HG03460 (cell line): ENCODE data around the gene CLEC17A.
"Not testable (repeated sequence)": the region's sequence is repeated elsewhere in the genome, so short reads cannot be mapped to it uniquely, and the experiment has no call there.

Experiments used
- ATAC-seq: cut with Tn5 transposase; IDR thresholded peaks from one replicate; pipeline ENCODE4 v1.9.1; 2021; ENCODE audit not compliant: unreplicated experiment

CLEC17A gene

DNA sequence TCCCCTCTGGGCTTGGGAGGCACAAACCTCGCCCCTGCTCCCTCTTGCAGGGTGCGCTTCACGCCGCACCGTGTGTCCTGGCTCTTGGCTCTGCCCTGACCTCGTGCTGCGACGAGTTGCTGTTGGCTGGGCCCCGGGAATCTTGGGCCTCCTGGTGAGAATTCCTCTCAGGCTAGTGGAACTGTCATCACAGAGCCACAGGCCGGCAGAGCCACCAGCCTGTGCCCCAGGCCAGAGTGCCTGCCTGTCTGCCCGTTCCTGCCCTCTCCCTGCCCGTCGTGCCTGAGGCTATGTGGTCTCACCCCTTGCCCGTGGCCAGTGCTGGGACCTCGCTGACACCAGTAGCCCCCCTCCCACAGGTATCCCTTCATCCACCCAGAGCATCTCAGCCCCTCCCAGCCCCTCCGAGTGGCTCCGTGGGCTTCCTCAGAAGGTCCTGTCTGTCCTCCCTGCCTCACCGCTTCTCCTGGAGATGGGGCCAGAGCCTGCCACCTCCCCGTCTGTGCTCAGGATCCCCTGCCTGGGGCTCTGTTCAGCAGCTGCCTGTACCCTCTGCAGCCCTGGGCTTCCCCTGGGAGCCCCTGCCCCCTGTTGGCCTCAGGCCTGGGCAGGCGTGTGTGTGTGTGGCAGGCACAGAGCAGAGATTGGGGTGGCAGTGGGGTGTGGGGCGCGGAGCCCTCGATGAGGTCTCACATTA is 24.4 kb upstream of the CLEC17A start:
- ATAC-seq, result no peak

DNA sequence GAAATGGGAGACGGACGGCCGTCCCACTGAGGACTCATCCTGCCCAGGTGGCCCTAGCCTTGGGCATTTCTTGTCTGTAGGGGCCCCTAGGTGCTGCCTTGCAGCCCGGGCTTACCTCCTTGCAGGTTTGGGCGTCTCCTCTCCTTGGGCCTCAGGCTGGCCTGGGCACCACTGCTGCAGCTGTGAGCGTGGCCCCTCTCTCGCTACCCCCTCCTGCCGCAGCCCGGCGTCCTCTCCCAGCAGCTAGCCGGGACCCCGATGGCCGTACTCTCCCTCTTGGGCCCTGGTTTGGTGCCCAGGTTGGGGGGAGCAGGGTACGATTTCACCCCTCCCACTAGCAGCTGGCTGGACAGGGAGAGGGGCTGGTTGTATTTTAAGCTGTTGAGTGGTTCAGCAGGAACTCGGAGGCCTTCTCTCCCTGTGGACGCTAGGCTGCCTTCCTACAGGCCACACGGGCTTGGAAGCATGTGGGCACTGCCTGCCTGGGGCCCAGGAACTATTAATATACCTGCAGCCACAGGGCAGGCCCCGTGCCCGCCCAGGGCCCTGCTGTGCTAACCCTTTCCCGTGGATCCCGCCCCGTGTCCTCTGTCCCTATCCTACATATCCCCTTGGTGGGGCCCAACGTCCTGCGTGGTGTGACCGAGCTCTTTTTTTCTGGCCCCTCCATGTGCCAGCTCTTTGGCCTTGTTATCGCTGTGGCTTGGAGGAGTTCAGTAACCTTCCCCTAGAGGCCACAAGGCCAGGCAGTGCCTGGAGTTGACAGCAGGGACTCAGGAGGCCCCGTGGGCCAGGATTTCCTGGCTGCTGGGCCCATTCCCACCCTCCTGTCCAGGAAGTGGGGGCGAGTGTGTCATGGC is 22.7 kb upstream of the CLEC17A start:
- ATAC-seq, result no peak

DNA sequence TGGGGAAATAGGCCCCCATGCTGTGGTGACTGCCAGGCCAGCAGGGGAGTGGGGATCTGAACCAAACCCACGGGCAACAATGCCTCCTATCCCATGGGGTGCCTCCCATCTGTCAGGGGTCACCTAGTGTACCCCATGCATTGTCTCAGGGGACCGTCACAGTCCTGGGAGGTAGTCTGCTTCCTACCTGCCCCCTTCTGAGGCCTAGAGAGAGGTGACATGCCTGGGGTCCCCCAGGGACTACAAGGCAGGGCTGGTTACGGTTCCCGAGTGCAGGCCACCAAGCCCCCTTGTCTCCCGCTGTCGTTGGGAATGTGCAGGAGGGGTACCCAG is 22.1 kb upstream of the CLEC17A start:
- ATAC-seq, result no peak

DNA sequence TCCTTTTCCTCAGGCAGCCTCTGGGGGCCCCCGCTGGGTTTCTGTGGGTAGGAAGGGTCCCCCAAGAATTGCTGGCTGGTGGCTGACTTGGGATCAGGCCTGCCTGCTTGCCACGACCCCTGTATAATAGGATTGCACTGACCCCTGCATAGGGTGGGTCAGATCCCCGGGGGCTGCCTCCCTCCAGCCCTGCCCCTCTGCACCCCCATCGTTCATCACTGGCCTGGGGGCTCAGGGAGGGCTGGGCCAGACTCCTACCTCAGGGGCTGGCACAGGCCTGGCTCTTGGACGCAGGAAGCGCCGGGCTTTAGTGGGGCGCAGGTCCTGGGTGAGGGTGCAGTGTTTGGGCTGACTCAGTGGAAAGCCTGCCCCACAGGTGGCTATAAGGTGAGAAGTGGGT is 21.6 kb upstream of the CLEC17A start:
- no peak for ATAC-seq

DNA sequence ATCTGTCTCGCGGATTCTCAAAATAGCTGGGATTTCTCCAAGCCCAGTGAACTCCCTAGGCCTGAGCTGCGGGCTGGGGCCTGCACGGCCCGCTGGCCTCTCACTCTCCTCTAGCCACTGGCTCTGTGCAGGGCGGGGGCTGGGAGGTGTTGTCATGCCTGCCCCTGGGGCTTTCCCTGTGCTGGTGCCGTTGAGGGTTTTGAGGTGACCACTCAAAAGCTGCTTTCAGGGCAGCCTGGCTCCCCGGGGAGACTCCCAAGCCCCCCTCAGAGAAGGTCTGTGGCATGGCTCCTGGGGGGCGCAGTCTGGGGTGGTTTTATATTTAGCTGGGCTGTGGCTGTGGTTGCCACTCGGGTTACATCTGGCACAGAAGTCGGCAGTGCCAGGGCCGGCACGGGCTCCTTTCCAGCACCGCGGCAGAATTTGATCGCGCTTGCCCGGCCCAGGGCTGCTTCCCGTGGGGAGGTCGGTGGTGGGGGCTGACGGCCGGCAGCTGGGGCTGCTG is 21.0 kb upstream of the CLEC17A start:
- ATAC-seq, result no peak

DNA sequence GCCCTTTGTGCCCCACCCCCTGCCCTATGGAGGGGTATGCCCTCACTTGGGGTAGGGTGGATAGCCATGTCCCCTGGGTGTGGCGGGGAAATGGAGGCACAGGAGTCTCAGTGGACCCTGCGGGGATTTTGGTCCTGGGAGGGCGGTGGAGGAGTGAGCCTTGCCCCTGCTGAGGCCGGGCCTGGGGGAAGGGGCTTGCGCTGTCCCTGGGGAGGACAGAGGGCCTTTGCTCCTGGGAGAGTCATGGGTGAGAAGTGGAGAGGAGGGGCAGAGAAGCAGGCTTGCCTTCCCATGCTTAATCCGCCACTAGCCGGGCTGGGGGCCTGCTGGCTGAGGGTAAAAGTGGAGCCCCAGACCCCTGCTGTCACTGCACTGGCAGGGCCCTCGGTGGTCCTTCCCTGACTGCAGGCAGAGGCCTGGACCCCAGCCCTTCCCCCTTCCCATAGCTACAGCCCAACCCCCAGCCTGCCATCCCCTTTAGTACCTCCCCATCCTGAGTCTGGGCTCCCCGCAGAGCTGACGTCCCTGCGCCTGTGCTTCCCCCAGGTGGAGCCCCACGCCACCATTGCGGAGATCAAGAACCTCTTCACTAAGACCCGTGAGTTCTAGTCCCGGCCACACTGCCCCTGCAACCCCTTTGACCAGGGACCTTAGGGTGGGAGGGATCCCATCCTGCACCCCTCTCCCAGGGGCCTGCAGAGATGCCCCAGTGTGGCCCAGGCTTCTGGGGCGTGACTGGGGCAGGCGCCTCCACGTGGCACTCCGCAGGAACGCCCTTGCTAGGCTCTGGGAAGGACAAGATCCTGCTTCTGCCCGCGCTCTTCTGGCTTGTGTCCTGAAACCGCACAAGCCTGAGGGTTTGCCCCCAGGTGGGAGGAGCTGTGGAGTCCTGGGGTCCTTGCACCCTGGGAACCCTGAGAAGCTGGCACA is 20.0 kb upstream of the CLEC17A start:
- ATAC-seq, result no peak

DNA sequence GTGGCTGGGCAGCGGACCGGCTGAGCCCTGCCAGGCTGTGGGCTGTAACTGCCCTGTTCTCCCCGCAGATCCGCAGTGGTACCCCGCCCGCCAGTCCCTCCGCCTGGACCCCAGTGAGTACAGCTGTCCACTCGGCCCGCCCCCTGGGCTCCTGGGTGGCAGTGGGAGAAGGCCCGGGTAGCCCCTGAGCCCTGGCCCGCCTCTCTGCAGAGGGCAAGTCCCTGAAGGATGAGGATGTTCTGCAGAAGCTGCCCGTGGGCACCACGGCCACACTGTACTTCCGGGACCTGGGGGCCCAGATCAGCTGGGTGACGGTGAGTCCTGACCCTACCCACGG is 19.3 kb upstream of the CLEC17A start:
- ATAC-seq, result no peak

DNA sequence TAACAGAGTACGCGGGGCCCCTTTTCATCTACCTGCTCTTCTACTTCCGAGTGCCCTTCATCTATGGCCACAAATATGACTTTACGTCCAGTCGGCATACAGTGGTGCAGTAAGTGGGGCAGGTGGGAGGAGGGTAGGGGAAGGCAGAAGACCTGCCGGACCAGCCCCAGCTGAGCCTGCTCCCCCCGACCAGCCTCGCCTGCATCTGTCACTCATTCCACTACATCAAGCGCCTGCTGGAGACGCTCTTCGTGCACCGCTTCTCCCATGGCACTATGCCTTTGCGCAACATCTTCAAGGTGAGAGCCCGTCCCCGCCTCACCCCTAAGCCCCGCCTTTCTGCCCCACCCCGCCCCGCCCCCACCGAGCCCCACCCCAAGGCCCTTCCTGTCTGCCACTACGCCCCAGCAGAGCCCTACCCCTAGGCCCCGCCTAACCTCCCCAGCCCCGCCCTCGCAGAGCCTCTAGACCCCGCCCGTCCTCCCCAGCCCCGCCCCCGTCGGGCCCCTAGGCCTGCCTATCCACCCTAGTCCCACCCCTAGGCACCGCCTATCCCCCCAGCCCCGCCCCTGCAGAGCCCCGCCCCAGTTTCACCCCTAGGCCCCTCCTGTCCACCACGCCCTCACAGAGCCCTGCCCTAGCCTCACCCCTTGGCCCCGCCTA is 18.8 kb upstream of the CLEC17A start:
- no peak for ATAC-seq

DNA sequence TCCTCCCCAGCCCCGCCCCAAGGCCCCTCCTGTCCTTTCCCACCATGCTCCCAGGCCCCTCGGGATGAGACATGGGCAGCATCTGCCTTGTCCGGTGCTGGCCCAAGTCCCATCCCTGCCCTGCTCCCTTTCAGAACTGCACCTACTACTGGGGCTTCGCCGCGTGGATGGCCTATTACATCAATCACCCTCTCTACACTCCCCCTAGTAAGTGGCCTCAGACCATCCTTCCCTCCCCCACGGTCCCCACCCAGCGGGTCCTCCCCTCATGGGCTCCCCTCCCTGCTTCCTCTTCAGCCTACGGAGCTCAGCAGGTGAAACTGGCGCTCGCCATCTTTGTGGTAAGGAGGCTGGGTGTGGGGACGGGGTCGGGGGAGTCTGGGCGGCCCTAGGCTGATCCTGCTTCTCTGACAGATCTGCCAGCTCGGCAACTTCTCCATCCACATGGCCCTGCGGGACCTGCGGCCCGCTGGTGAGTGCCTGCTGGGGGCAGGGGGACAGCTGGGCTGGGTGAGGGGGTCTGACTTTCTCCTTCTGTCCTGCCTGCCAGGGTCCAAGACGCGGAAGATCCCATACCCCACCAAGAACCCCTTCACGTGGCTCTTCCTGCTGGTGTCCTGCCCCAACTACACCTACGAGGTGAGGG is 18.1 kb upstream of the CLEC17A start:
- ATAC-seq, result not testable (repeated sequence)

DNA sequence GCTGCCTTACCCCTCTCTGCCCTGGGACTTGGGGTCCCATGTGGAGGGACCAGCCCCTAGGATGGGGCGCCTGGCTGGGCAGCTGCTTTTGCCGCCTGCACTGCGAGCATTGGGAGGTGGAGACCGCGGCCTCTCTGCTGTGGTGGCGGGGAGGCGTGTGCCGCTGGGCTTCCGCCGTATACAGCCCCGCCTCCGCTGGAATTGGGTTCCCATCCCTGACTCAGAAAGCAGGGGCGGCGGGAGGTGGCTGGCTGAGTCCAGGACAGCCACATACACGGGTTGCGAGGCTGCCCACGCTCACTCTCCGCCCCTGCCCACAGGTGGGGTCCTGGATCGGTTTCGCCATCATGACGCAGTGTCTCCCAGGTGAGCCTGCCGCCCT is 17.6 kb upstream of the CLEC17A start:
- ATAC-seq, result no peak

DNA sequence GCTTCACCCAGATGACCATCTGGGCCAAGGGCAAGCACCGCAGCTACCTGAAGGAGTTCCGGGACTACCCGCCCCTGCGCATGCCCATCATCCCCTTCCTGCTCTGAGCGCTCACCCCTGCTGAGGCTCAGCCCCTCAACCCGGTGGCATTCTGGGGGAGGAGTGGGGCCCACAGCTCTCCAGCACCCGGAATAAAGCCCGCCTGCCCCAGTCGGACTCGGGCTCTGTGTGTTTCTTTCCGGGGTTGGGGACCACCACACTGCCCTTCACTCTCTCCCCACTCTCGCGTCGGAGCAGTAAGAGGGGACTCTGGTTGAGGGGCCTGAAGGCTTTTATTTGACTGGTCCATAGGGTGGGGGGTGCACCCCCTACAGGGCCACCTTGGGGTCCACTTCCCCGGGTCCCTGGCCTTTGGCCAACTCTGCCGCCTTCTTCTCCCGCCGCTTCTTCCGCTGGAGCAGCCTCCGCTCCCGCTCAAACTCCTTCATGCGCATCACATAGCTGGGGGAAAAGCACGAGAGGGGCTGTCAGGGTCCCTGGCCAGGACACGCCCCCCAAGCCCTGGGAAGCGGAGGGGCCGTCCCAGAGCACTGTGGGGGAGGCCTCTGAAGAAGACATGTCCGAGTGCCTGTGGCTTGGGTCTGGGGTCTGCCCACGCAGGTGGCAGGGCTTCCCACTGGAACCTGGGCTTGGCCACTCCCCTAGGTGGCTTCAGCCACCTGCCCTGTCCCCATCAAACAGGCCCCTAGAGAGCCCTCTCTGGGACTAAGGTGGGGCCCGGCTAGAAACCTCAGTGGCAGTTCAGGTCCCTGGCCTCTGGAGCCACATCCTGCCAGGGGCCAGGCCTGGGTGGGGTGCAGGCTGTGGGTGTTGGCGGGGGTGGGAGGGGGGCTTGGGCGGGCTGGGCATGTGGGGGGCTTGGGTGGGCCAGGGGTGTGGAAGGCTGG is 16.8 kb upstream of the CLEC17A start:
- ATAC-seq, result no peak

DNA sequence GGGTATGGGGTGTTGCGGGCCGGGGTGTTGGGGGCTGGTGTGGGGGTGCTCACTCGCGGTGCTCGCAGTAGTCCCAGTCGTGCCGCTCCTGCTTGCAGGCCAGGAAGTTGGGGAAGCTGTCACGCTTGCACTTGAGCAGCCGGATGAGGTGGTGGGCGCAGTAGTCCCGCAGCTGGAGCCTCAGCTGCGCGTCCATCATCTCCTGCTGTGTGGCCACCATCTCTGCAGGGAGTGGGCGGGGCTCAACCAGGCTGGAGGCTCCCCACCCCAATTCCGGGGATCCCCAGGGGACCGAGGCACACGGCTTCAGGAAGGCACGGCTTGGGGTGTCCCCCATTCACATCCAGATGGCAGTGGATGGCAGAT is 16.2 kb upstream of the CLEC17A start:
- ATAC-seq, result no peak

DNA sequence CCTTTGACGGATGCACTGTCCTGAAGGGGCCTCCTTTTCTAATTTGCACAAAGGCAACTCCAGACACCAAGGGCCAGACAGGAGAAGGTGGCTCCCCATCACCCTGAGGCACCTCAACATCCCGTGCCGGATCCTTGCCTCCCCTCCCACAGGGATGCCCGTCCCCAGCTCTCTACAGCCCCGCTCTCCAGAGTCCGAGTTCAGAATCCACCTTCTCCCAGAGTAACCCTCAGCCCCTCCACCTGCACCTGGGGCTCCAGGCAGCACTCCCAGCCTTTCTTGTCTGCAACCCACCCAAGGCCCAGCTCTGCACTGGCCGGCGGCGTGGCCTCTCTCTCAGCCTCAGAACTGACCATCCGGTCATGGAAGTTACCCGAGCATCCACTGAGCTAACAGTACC is 15.8 kb upstream of the CLEC17A start:
- ATAC-seq, result no peak

DNA sequence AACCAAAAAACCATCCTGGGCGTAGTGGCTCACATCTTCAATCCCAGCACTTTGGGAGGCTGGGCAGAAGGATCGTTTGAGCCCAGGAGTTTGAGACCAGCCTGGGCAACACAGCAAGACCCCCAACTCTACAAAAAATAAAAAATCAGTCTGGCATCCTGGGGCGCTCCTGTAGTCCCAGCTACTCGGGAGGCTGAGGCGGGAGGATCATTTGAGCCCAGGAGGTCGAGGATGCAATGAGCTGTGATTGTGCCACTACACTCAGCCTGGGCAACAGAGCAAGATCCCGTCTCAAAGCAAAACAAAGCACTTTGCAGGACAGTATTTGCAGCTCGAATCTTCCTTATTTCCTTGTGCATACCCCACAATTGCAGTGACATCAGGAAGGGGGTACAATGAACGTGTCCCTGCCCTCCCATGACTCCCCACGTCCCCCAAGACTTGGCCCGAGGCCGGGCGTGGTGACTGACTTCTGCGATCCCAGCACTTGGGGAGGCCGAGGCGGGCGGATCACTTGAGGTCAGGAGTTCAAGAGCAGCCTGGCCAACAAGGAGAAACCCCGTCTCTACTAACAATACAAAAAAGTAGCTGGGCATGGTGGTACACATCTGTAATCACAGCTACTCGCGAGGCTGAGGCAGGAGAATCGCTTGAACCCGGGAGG is 11.9 kb upstream of the CLEC17A start:
- ATAC-seq, result no peak

DNA sequence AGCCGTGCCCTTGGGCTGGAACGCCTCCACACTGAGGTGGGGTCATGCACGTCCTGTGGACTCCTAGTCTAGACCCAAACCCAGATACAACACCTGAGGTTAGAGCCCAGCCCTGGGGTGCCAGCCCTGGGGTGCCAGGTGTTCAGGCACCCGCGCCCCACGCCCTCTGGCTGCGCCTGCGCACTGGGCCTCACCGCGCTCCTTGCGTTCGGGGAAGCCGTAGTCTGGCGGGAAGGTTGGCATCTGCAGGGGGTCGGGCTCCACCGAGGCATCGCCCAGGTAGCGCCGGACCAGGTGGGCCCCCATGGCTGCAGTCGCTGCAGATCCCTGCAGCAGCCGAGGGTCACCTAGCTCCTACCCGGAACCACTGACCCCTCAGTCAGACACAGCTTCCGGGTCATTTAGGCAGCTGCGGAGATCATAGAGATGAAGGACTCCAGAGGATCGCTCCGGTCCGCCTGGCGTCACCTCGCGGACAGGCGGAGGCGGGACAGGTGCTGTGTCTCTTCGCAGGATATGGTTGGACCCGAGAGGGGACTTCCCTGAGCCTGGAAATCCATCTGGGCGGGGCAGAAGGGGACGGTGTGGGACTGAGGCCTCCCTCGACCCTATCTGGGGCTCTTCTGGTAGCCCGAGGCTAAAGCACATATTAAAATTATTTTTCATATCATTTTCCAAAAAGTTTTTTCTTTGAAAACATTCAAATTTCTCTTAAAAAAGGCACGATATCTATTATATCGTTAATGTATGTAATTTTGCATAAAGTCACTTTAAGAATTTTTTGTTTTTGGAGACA is 11.0 kb upstream of the CLEC17A start, which contains the start of gene NDUFB7:
Gene NDUFB7 (minus strand): TSS at position 372 of the 796 bp plus-strand sequence. CDS start 66 bp downstream, at position 306.
- ATAC-seq, result peak; percentile 80

DNA sequence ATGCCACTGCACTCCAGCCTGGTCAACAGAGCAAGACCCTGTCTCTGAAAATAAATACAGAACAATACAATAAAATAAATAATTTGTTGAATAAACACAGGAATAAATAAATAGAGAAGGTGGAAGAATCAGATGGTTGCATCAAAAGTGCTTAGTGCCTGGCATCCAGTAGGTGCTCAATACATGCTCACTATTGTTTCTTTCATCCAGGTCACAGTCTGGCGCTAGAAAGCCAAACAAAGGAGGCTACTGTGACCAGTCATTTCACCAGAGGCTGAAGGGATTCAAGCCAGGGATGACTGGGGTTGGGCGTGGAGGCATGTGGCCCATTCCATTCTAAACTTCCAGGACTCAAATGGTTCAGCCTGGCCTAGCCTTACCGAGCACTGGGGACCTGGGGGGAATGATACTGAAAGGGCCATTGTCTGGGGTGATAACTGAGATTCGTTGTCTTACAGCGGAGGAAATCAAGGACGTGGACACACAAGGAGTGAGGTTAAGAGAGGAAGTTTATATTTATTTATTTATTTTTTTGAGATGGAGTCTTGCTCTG is 7.4 kb upstream of the CLEC17A start:
- ATAC-seq, result no peak

DNA sequence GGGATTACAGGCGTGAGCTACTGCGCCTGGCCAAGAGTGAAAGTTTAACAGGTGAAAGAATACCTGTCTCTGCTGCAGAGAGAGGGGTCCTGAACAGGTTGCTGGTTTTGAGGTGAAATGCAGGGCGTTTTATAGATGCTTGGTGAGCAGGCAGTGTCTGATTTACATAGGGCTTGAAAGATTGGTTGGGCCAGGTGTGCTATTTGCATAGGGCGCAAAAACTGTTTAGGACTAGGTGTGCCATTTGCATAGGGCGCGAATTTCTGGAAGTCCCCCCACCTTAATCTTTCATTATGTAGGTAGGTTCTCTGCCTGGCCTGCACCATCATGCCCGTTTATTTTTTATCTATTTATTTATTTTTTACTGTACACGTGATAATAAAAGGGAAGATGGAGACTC is 6.5 kb upstream of the CLEC17A start:
- ATAC-seq, result no peak

DNA sequence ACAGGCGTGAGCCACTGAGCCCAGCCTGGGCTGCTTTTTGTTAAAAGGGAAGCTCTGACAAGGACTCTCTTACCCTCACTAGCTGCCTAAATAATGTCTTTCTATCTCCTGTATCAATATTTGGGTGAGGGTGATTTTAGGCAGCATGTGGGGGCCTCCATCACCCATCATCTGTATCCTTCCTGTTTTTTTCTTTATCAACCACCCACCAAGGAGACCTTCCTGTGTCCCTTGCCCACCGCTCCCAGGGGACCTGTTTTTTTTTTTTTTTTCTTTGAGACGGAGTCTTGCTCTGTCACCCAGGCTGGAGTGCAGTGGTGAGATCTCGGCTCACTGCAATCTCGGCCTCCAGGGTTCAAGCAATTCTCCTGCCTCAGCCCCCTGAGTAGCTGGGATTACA is 5.6 kb upstream of the CLEC17A start:
- ATAC-seq, result no peak
